ENCODE data around the gene UNC13B.

GRCh38 chr9:35341585-35341984, 179.8 kb downstream of the UNC13B start:
- TF ChIP-seq TARDBP (IDR thresholded peaks at IDR 0.05) (no peak), ZNF384 (IDR thresholded peaks at IDR 0.05) (no peak), FOXK2 (IDR thresholded peaks at IDR 0.05) (no peak), SUZ12 (IDR thresholded peaks at IDR 0.05) (no peak), FOXA1 (IDR thresholded peaks at IDR 0.05) (no peak), ELF4 (IDR thresholded peaks at IDR 0.05) (no peak), BHLHE40 (IDR thresholded peaks at IDR 0.05; ENCODE audit: borderline replicate concordance) (no peak), SP1 (IDR thresholded peaks at IDR 0.05) (no peak)
